Gastrocnemius medialis (tissue), 4 donors: ENCODE data around the gene SMG7.

Experiments used
- POLR2A ChIP-seq, 2 donors: fragments of 450-650 bp; IDR thresholded peaks; one replicate each; pipeline ENCODE4 v1.6.1; 2017; ENCODE audit warnings: antibody characterized with exemption in 2 of 2, mild to moderate bottlenecking in 2 of 2, moderate library complexity in 2 of 2
- TF ChIP-seq, protein P1 (sequence below), 5 experiments: fragments of 450-650 bp in 3 of 5; fragments of 200-600 bp in 2 of 5; sonication (generic) in 2 of 5; IDR thresholded peaks in 4 of 5; conservative IDR thresholded peaks in 1 of 5; 1 replicate in 4 of 5; 2 replicates in 1 of 5; pipeline ENCODE4 v1.5.1; 2016 to 2019; ENCODE audit warnings: antibody characterized with exemption in 5 of 5, mild to moderate bottlenecking in 3 of 5, moderate library complexity in 3 of 5

DNA sequence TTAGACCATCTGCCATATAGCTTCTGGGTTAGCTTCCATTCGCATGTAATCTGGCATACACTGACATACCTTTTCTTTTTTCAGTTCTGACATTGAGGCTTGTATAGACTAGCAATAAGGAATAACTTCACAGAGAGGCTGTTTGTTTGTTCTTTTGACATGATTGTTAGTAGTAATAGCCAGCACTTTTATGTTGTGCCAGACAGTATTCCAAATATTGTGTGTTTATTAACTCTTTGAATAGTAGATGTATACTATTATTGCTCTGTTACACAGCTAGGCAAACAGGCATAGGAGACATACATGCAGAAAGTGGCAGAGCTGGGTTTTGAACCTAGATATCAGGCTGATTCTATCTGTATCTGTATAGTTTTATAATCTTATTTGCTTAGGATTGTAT is 12.6 kb downstream of the SMG7 start:
- TF ChIP-seq, protein P1, sequence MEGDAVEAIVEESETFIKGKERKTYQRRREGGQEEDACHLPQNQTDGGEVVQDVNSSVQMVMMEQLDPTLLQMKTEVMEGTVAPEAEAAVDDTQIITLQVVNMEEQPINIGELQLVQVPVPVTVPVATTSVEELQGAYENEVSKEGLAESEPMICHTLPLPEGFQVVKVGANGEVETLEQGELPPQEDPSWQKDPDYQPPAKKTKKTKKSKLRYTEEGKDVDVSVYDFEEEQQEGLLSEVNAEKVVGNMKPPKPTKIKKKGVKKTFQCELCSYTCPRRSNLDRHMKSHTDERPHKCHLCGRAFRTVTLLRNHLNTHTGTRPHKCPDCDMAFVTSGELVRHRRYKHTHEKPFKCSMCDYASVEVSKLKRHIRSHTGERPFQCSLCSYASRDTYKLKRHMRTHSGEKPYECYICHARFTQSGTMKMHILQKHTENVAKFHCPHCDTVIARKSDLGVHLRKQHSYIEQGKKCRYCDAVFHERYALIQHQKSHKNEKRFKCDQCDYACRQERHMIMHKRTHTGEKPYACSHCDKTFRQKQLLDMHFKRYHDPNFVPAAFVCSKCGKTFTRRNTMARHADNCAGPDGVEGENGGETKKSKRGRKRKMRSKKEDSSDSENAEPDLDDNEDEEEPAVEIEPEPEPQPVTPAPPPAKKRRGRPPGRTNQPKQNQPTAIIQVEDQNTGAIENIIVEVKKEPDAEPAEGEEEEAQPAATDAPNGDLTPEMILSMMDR (IDR thresholded peaks at IDR 0.05 in 4 of 5, conservative IDR thresholded peaks at IDR 0.05 in 1 of 5), result no peak
- TF ChIP-seq POLR2A (IDR thresholded peaks at IDR 0.05), result no peak
